Activated CD8-positive, alpha-beta T cell treated with anti-CD3 and anti-CD28 coated beads, Interleukin-2, amount 10 ng/mL, durations not matched to agents 7 days and 5 days (primary cell): ENCODE measurements around the gene PIR. TPM values are rescaled to one million over a fixed set of nuclear protein-coding genes. Genes with fewer than 3 reads are reported as not detected.
A peak's percentile ranks its signal among the peaks of the same experiment; 100 is the strongest.

Experiments
- ATAC-seq: fragments of 150-1000 bp; cut with Tn5 transposase; one replicate; pipeline ENCODE4 v1.10.0; 2021; ENCODE audit warnings: moderate library complexity
- CTCF ChIA-PET: fragments of 350-600 bp; sonication (Branson Sonifier 250); formaldehyde crosslinking; loops from one replicate; lab custom pipeline; 2021; ENCODE audit warnings: antibody characterized with exemption; lab: Charles Lee
- POLR2A ChIA-PET: fragments of 350-600 bp; sonication (Branson Sonifier 250); formaldehyde crosslinking; loops from one replicate; lab custom pipeline; 2021; ENCODE audit warnings: antibody characterized with exemption; lab: Charles Lee
- DNase-seq: peaks from one replicate; pipeline ENCODE4 v3.0.0-alpha.2; 2020
- H3K27ac Mint-ChIP-seq: one replicate; pipeline ENCODE4 v1.8.0; 2021; ENCODE audit warnings: mild to moderate bottlenecking, mixed read lengths
- H3K27me3 Mint-ChIP-seq: one replicate; pipeline ENCODE4 v1.8.0; 2021; ENCODE audit warnings: low read depth, mixed read lengths
- H3K36me3 Mint-ChIP-seq: one replicate; pipeline ENCODE4 v1.8.0; 2021; ENCODE audit warnings: low read depth, mixed read lengths
- H3K4me1 Mint-ChIP-seq: one replicate; pipeline ENCODE4 v1.8.0; 2021; ENCODE audit warnings: low read depth, mixed read lengths
- H3K4me3 Mint-ChIP-seq: one replicate; pipeline ENCODE4 v1.8.0; 2021; ENCODE audit warnings: mild to moderate bottlenecking, mixed read lengths
- H3K9me3 Mint-ChIP-seq: one replicate; pipeline ENCODE4 v1.8.0; 2022; ENCODE audit warnings: mixed read lengths; ENCODE audit not compliant: insufficient read depth
- total RNA-seq, 2 experiments: library from RNA; stranded (reverse); gene quantifications; one replicate each; pipeline ENCODE4 v1.2.3, GENCODE V29; 2021

Gene PIR
- total RNA-seq, 2 experiments from 2014 or later = 0.90 to 0.91 TPM

GRCh38 chrX:15366506-15367352 is 126.4 kb downstream of the PIR start:
- Mint-ChIP-seq H3K27ac (no peak overlapping the region), H3K4me3 (no peak overlapping the region), H3K4me1 (no peaks in the 10 kb centered on the region), H3K27me3 (peaks cover 11% of the 10 kb centered on the region), H3K36me3 (no peaks in the 10 kb centered on the region), H3K9me3 (no peaks in the 10 kb centered on the region)
- DNase-seq (no peak), ATAC-seq (no peak)
- ChIA-PET CTCF (no interaction called here), POLR2A (no interaction called here)

- Mint-ChIP-seq H3K9me3 (no peaks in the 10 kb centered on the region), H3K27me3 (peaks cover 5% of the 10 kb centered on the region), H3K4me1 (no peaks in the 10 kb centered on the region), H3K27ac (no peak overlapping the region), H3K4me3 (no peak overlapping the region), H3K36me3 (no peaks in the 10 kb centered on the region)
- CTCF ChIA-PET = interaction anchor here (1.3 kb wide), 1 partner anchor 10 kb away, joined by 4 read pairs; no protein-coding TSS in a partner anchor
- POLR2A ChIA-PET = no interaction called here
- no peak for ATAC-seq
- no peak for DNase-seq
These were observed 133.4 kb downstream of the PIR start for GRCh38 chrX:15359701-15360100.

GRCh38 chrX:15358533-15358932 is 134.6 kb downstream of the PIR start:
- Mint-ChIP-seq H3K27ac (no peak overlapping the region), H3K4me1 (no peaks in the 10 kb centered on the region), H3K27me3 (peaks cover 5% of the 10 kb centered on the region), H3K4me3 (no peak overlapping the region), H3K36me3 (no peaks in the 10 kb centered on the region), H3K9me3 (no peaks in the 10 kb centered on the region)
- CTCF ChIA-PET = interaction anchor here (1.3 kb wide), 1 partner anchor 9 kb away, joined by 4 read pairs; no protein-coding TSS in a partner anchor
- ATAC-seq (no peak), DNase-seq (no peak)
- POLR2A ChIA-PET = no interaction called here

GRCh38 chrX:15356444-15356843 is 136.7 kb downstream of the PIR start:
- H3K4me1 Mint-ChIP-seq = no peaks in the 10 kb centered on the region
- no peak overlapping the region for H3K4me3 Mint-ChIP-seq
- CTCF ChIA-PET = no interaction called here
- H3K27me3 Mint-ChIP-seq = peaks cover 5% of the 10 kb centered on the region
- ATAC-seq (no peak), DNase-seq (no peak)
- H3K27ac Mint-ChIP-seq = no peak overlapping the region
- H3K9me3 Mint-ChIP-seq = no peaks in the 10 kb centered on the region
- POLR2A ChIA-PET = no interaction called here
- no peaks in the 10 kb centered on the region for H3K36me3 Mint-ChIP-seq

- no peak overlapping the region for H3K27ac Mint-ChIP-seq
- CTCF ChIA-PET = interaction anchor here (1.0 to 2.8 kb wide), 3 partner anchors 13 to 118 kb away, joined by 3 to 20 read pairs (median 5); no protein-coding TSS in a partner anchor
- POLR2A ChIA-PET = no interaction called here
- ATAC-seq (no peak), DNase-seq (no peak)
- no peak overlapping the region for H3K4me3 Mint-ChIP-seq
- H3K27me3 Mint-ChIP-seq = no peaks in the 10 kb centered on the region
- H3K9me3 Mint-ChIP-seq = no peaks in the 10 kb centered on the region
- H3K36me3 Mint-ChIP-seq = no peaks in the 10 kb centered on the region
- H3K4me1 Mint-ChIP-seq = no peaks in the 10 kb centered on the region
These were observed 142.7 kb downstream of the PIR start for GRCh38 chrX:15350329-15350996.

- POLR2A ChIA-PET = no interaction called here
- H3K9me3 Mint-ChIP-seq = no peaks in the 10 kb centered on the region
- ATAC-seq = no peak
- CTCF ChIA-PET = interaction anchor here (0.7 to 2.8 kb wide), 9 partner anchors 10 to 1321 kb away, joined by 3 to 20 read pairs (median 4); no protein-coding TSS in a partner anchor
- H3K27me3 Mint-ChIP-seq = peaks cover under 1% of the 10 kb centered on the region
- no peak overlapping the region for H3K27ac Mint-ChIP-seq
- DNase-seq = peak; percentile 26
- no peaks in the 10 kb centered on the region for H3K36me3 Mint-ChIP-seq
- H3K4me1 Mint-ChIP-seq = no peaks in the 10 kb centered on the region
- H3K4me3 Mint-ChIP-seq = no peak overlapping the region
These were observed 144.1 kb downstream of the PIR start for GRCh38 chrX:15349046-15349445.

GRCh38 chrX:15345976-15346375 is 147.2 kb downstream of the PIR start:
- Mint-ChIP-seq H3K27me3 (peaks cover 6% of the 10 kb centered on the region), H3K27ac (no peak overlapping the region), H3K9me3 (no peaks in the 10 kb centered on the region), H3K4me3 (no peak overlapping the region), H3K4me1 (no peaks in the 10 kb centered on the region), H3K36me3 (no peaks in the 10 kb centered on the region)
- ChIA-PET POLR2A (no interaction called here), CTCF (no interaction called here)
- DNase-seq (no peak), ATAC-seq (no peak)

- peaks cover 6% of the 10 kb centered on the region for H3K27me3 Mint-ChIP-seq
- no peak for ATAC-seq
- H3K4me1 Mint-ChIP-seq = no peaks in the 10 kb centered on the region
- no peak for DNase-seq
- no peak overlapping the region for H3K27ac Mint-ChIP-seq
- H3K9me3 Mint-ChIP-seq = no peaks in the 10 kb centered on the region
- no peaks in the 10 kb centered on the region for H3K36me3 Mint-ChIP-seq
- no peak overlapping the region for H3K4me3 Mint-ChIP-seq
- CTCF ChIA-PET = no interaction called here
- POLR2A ChIA-PET = no interaction called here
These were observed 149.0 kb downstream of the PIR start for GRCh38 chrX:15344106-15344505.

- DNase-seq (no peak), ATAC-seq (no peak)
- H3K27ac Mint-ChIP-seq = no peak overlapping the region
- H3K4me1 Mint-ChIP-seq = no peaks in the 10 kb centered on the region
- peaks cover 7% of the 10 kb centered on the region for H3K27me3 Mint-ChIP-seq
- no peak overlapping the region for H3K4me3 Mint-ChIP-seq
- H3K36me3 Mint-ChIP-seq = no peaks in the 10 kb centered on the region
- CTCF ChIA-PET = no interaction called here
- POLR2A ChIA-PET = no interaction called here
- H3K9me3 Mint-ChIP-seq = no peaks in the 10 kb centered on the region
These were observed 150.1 kb downstream of the PIR start for GRCh38 chrX:15343075-15343476.

- H3K4me3 Mint-ChIP-seq = no peak overlapping the region
- H3K27ac Mint-ChIP-seq = no peak overlapping the region
- POLR2A ChIA-PET = no interaction called here
- DNase-seq (no peak), ATAC-seq (no peak)
- H3K27me3 Mint-ChIP-seq = peaks cover 12% of the 10 kb centered on the region
- CTCF ChIA-PET = interaction anchor here (2.1 kb wide), 1 partner anchor 127 kb away, joined by 5 read pairs; no protein-coding TSS in a partner anchor
- no peaks in the 10 kb centered on the region for H3K36me3 Mint-ChIP-seq
- H3K4me1 Mint-ChIP-seq = peaks cover 7% of the 10 kb centered on the region
- no peaks in the 10 kb centered on the region for H3K9me3 Mint-ChIP-seq
These were observed 152.3 kb downstream of the PIR start for GRCh38 chrX:15340867-15341266.

- ChIA-PET CTCF (no interaction called here), POLR2A (no interaction called here)
- Mint-ChIP-seq H3K27ac (peak overlapping the region; percentile 95), H3K36me3 (peaks cover 8% of the 10 kb centered on the region), H3K4me1 (peaks cover 18% of the 10 kb centered on the region), H3K4me3 (peak overlapping the region; percentile 91), H3K27me3 (peaks cover 7% of the 10 kb centered on the region), H3K9me3 (no peaks in the 10 kb centered on the region)
- ATAC-seq (no peak), DNase-seq (peak; percentile 28)
These were observed 157.1 kb downstream of the PIR start for GRCh38 chrX:15336023-15336413.
